Thoracic aorta (tissue), 2 donors: ENCODE data around the gene B3GAT2. TPM values are rescaled to one million over a fixed set of nuclear protein-coding genes. Genes with fewer than 3 reads are reported as not detected.

Experiments
- ATAC-seq: fragments of 150-250 bp; one replicate; pipeline ENCODE4 v1.8.0; 2017; ENCODE audit warnings: low read depth; ENCODE audit not compliant: insufficient number of reproducible peaks, low FRiP score
- DNase-seq: peaks from one replicate; pipeline ENCODE4 v3.0.0-alpha.2; 2020; ENCODE audit warnings: low spot score
- H3K27ac ChIP-seq, 2 donors: fragments of 200-600 bp; sonication (generic); 1 replicate in 1 of 2; 2 replicates in 1 of 2; pipeline ENCODE4 v1.5.1; 2016; ENCODE audit warnings: mild to moderate bottlenecking in 2 of 2, moderate library complexity in 2 of 2
- H3K27me3 ChIP-seq: fragments of 200-600 bp; sonication (generic); replicated peaks from 2 replicates; pipeline ENCODE4 v1.6.0; 2016; ENCODE audit warnings: mild to moderate bottlenecking; ENCODE audit not compliant: insufficient read depth
- H3K36me3 ChIP-seq: fragments of 200-600 bp; sonication (generic); one replicate; pipeline ENCODE4 v1.5.1; 2016
- H3K4me1 ChIP-seq, 2 donors: fragments of 200-600 bp; sonication (generic); 1 replicate in 1 of 2; 2 replicates in 1 of 2; pipeline versions ENCODE4 v1.5.1 to v1.6.0; 2016; ENCODE audit warnings: low read depth in 2 of 2, mild to moderate bottlenecking in 1 of 2; ENCODE audit not compliant: control insufficient read depth in 1 of 2
- H3K4me3 ChIP-seq: fragments of 200-600 bp; sonication (generic); 2 replicates; pipeline ENCODE4 v1.5.1; 2016; ENCODE audit warnings: mild to moderate bottlenecking
- H3K9me3 ChIP-seq: fragments of 200-600 bp; sonication (generic); 2 replicates; pipeline ENCODE4 v1.5.1; 2016
- CTCF ChIP-seq: fragments of 200-600 bp; sonication (generic); IDR thresholded peaks from one replicate; pipeline ENCODE4 v1.5.1; 2019; ENCODE audit warnings: antibody characterized with exemption
- total RNA-seq, 2 donors: library from RNA; depleted of rRNA; stranded (reverse); fragments of >200 nt; gene quantifications; one replicate each; pipeline versions ENCODE4 v1.1.0 to v1.2.3, GENCODE V29; 2016

Gene B3GAT2
- total RNA-seq, 2 donors from 2014 or later = not detected

- Histone ChIP-seq H3K4me1 (no peaks in the 10 kb centered on the region), H3K27me3 (no peaks in the 10 kb centered on the region), H3K27ac (no peak overlapping the region), H3K9me3 (no peaks in the 10 kb centered on the region), H3K4me3 (no peak overlapping the region), H3K36me3 (no peaks in the 10 kb centered on the region)
- TF ChIP-seq CTCF = no peak
- ATAC-seq (no peak), DNase-seq (no peak)
Observed at GRCh38 chr6:70991253-70991652, 34.4 kb upstream of the B3GAT2 start.

GRCh38 chr6:70985156-70985555 is 28.3 kb upstream of the B3GAT2 start:
- no peak overlapping the region for H3K4me3 ChIP-seq
- H3K27ac ChIP-seq = no peak overlapping the region
- H3K36me3 ChIP-seq = no peaks in the 10 kb centered on the region
- no peaks in the 10 kb centered on the region for H3K27me3 ChIP-seq
- DNase-seq (no peak), ATAC-seq (no peak)
- no peaks in the 10 kb centered on the region for H3K9me3 ChIP-seq
- TF ChIP-seq CTCF = no peak
- no peaks in the 10 kb centered on the region for H3K4me1 ChIP-seq

- H3K36me3 ChIP-seq = no peaks in the 10 kb centered on the region
- no peaks in the 10 kb centered on the region for H3K9me3 ChIP-seq
- DNase-seq (no peak), ATAC-seq (no peak)
- no peaks in the 10 kb centered on the region for H3K4me1 ChIP-seq
- H3K27me3 ChIP-seq = no peaks in the 10 kb centered on the region
- no peak overlapping the region for H3K4me3 ChIP-seq
- no peak overlapping the region for H3K27ac ChIP-seq
- no peak for TF ChIP-seq CTCF
Observed at GRCh38 chr6:70982747-70983146, 25.9 kb upstream of the B3GAT2 start.

GRCh38 chr6:70980727-70981126 is 23.9 kb upstream of the B3GAT2 start:
- H3K4me1 ChIP-seq = no peaks in the 10 kb centered on the region
- no peak overlapping the region for H3K4me3 ChIP-seq
- H3K27ac ChIP-seq = no peak overlapping the region
- H3K9me3 ChIP-seq = no peaks in the 10 kb centered on the region
- no peaks in the 10 kb centered on the region for H3K27me3 ChIP-seq
- DNase-seq (no peak), ATAC-seq (no peak)
- TF ChIP-seq CTCF = no peak
- H3K36me3 ChIP-seq = no peaks in the 10 kb centered on the region

- H3K4me3 ChIP-seq = no peak overlapping the region
- H3K4me1 ChIP-seq = no peaks in the 10 kb centered on the region
- H3K27me3 ChIP-seq = no peaks in the 10 kb centered on the region
- no peak for ATAC-seq
- DNase-seq = no peak
- H3K27ac ChIP-seq = no peak overlapping the region
- no peaks in the 10 kb centered on the region for H3K9me3 ChIP-seq
- TF ChIP-seq CTCF = no peak
- H3K36me3 ChIP-seq = no peaks in the 10 kb centered on the region
Observed at GRCh38 chr6:70973604-70974003, 16.7 kb upstream of the B3GAT2 start.
